ENCODE measurements around the gene ADGRG4.

Gene ADGRG4

GRCh38 chrX:136292656-136293055, 8.1 kb upstream of the ADGRG4 start:
- DNase-seq (ENCODE audit: extremely low read depth in 1 of 2, low read depth in 1 of 2): no peak

GRCh38 chrX:136295380-136295779, 5.4 kb upstream of the ADGRG4 start:
- DNase-seq (ENCODE audit: extremely low read depth in 1 of 2, low read depth in 1 of 2): no peak

- no peak for DNase-seq (ENCODE audit: extremely low read depth in 1 of 2, low read depth in 1 of 2)
These were observed 2.3 kb downstream of the ADGRG4 start for GRCh38 chrX:136303041-136303440.

- DNase-seq (ENCODE audit: extremely low read depth in 1 of 2, low read depth in 1 of 2): no peak
These were observed 3.7 kb downstream of the ADGRG4 start for GRCh38 chrX:136304493-136304892.

- DNase-seq (ENCODE audit: extremely low read depth in 1 of 2, low read depth in 1 of 2): no peak
These were observed 5.4 kb downstream of the ADGRG4 start for GRCh38 chrX:136306182-136306581.

GRCh38 chrX:136307471-136307870, 6.7 kb downstream of the ADGRG4 start:
- no peak for DNase-seq (ENCODE audit: extremely low read depth in 1 of 2, low read depth in 1 of 2)

- DNase-seq (ENCODE audit: extremely low read depth in 1 of 2, low read depth in 1 of 2): no peak
These were observed 9.6 kb downstream of the ADGRG4 start for GRCh38 chrX:136310411-136310810.

- DNase-seq (ENCODE audit: extremely low read depth in 1 of 2, low read depth in 1 of 2): no peak
These were observed 17.4 kb downstream of the ADGRG4 start for GRCh38 chrX:136318156-136318555.

GRCh38 chrX:136318895-136319597, 18.3 kb downstream of the ADGRG4 start:
- DNase-seq (ENCODE audit: extremely low read depth in 1 of 2, low read depth in 1 of 2): no peak

GRCh38 chrX:136319600-136319999, 18.8 kb downstream of the ADGRG4 start:
- DNase-seq (ENCODE audit: extremely low read depth in 1 of 2, low read depth in 1 of 2): no peak

- no peak for DNase-seq (ENCODE audit: extremely low read depth in 1 of 2, low read depth in 1 of 2)
These were observed 20.8 kb downstream of the ADGRG4 start for GRCh38 chrX:136321532-136321931.

GRCh38 chrX:136322064-136322463, 21.3 kb downstream of the ADGRG4 start:
- DNase-seq (ENCODE audit: extremely low read depth in 1 of 2, low read depth in 1 of 2): no peak

GRCh38 chrX:136325377-136325776, 24.6 kb downstream of the ADGRG4 start:
- DNase-seq (ENCODE audit: extremely low read depth in 1 of 2, low read depth in 1 of 2): no peak

GRCh38 chrX:136328933-136329332, 28.2 kb downstream of the ADGRG4 start:
- no peak for DNase-seq (ENCODE audit: extremely low read depth in 1 of 2, low read depth in 1 of 2)

- no peak for DNase-seq (ENCODE audit: extremely low read depth in 1 of 2, low read depth in 1 of 2)
These were observed 35.9 kb downstream of the ADGRG4 start for GRCh38 chrX:136336623-136337022.

GRCh38 chrX:136339702-136340101, 38.9 kb downstream of the ADGRG4 start:
- no peak for DNase-seq (ENCODE audit: extremely low read depth in 1 of 2, low read depth in 1 of 2)

- DNase-seq (ENCODE audit: extremely low read depth in 1 of 2, low read depth in 1 of 2): no peak
These were observed 43.6 kb downstream of the ADGRG4 start for GRCh38 chrX:136344320-136344719.

- no peak for DNase-seq (ENCODE audit: extremely low read depth in 1 of 2, low read depth in 1 of 2)
These were observed 45.7 kb downstream of the ADGRG4 start for GRCh38 chrX:136346506-136346905.

GRCh38 chrX:136347706-136348105, 46.9 kb downstream of the ADGRG4 start:
- no peak for DNase-seq (ENCODE audit: extremely low read depth in 1 of 2, low read depth in 1 of 2)

GRCh38 chrX:136353526-136354093, 52.8 kb downstream of the ADGRG4 start:
- DNase-seq (ENCODE audit: extremely low read depth in 1 of 2, low read depth in 1 of 2): no peak

GRCh38 chrX:136354201-136354600, 53.4 kb downstream of the ADGRG4 start:
- no peak for DNase-seq (ENCODE audit: extremely low read depth in 1 of 2, low read depth in 1 of 2)

- DNase-seq (ENCODE audit: extremely low read depth in 1 of 2, low read depth in 1 of 2): no peak
These were observed 68.6 kb downstream of the ADGRG4 start for GRCh38 chrX:136369377-136369776.

GRCh38 chrX:136376713-136377112, 76.0 kb downstream of the ADGRG4 start:
- DNase-seq (ENCODE audit: extremely low read depth in 1 of 2, low read depth in 1 of 2): no peak

Measured in stimulated activated CD8-positive, alpha-beta memory T cell treated with anti-CD3 and anti-CD28 coated beads, Interleukin-7, amount 100 ng/mL, for 48 hours (primary cell).